Esophagus muscularis mucosa (tissue), 4 donors: ENCODE data around the gene SLC17A8. TPM values are rescaled to one million over a fixed set of nuclear protein-coding genes. Genes with fewer than 3 reads are reported as not detected.

Source experiments
- DNase-seq: peaks from one replicate; pipeline ENCODE4 v3.0.0-alpha.2; 2017; ENCODE audit errors: extremely low spot score
- H3K27ac ChIP-seq, 4 donors: fragments of 200-600 bp; sonication (generic); replicated peaks in 1 of 4; 1 replicate in 3 of 4; 2 replicates in 1 of 4; pipeline ENCODE4 v1.5.1; 2016 to 2019; ENCODE audit warnings: mild to moderate bottlenecking in 1 of 4
- H3K27me3 ChIP-seq, 4 donors: fragments of 200-600 bp; sonication (generic); one replicate each; pipeline versions ENCODE4 v1.5.1 to v1.6.0; 2016 to 2019
- H3K36me3 ChIP-seq, 4 donors: fragments of 200-600 bp; sonication (generic); one replicate each; pipeline ENCODE4 v1.5.1; 2016 to 2019
- H3K4me1 ChIP-seq, 4 donors: fragments of 200-600 bp; sonication (generic); one replicate each; pipeline ENCODE4 v1.5.1; 2016 to 2019
- H3K4me3 ChIP-seq, 4 donors: fragments of 200-600 bp; sonication (generic); 1 replicate in 2 of 4; 2 replicates in 2 of 4; pipeline ENCODE4 v1.5.1; 2016 to 2019; ENCODE audit warnings: mild to moderate bottlenecking in 4 of 4, moderate library complexity in 1 of 4
- H3K9me3 ChIP-seq, 4 donors: fragments of 200-600 bp; sonication (generic); 1 replicate in 3 of 4; 2 replicates in 1 of 4; pipeline ENCODE4 v1.5.1; 2016 to 2019
- EP300 ChIP-seq: sonication (generic); formaldehyde crosslinking; IDR thresholded peaks from one replicate; pipeline ENCODE4 v1.6.1; 2017; ENCODE audit warnings: antibody characterized with exemption
- POLR2A ChIP-seq: fragments of 450-650 bp; IDR thresholded peaks from one replicate; pipeline ENCODE4 v1.6.1; 2017; ENCODE audit warnings: antibody characterized with exemption, moderate library complexity, mild to moderate bottlenecking, low read depth
- POLR2AphosphoS5 ChIP-seq, 2 donors: sonication (generic); formaldehyde crosslinking; IDR thresholded peaks; one replicate each; pipeline ENCODE4 v1.6.1; 2017; ENCODE audit warnings: antibody characterized with exemption in 2 of 2
- WGBS: methylation state at CpG from one replicate; pipeline ENCODE4 v1.1.5; 2018; 5-methylcytosine and 5-hydroxymethylcytosine counted together
- intact Hi-C: fragments of 100-400 bp; cut with DNase I; formaldehyde crosslinking; loops from one replicate; pipeline ENCODE4 v1.15.1; 2023
- total RNA-seq, 4 donors: library from RNA; depleted of rRNA; stranded (reverse); fragments of >200 nt; gene quantifications; one replicate each; pipeline versions ENCODE4 v1.1.0 to v1.2.1, GENCODE V29; 2016
- TF ChIP-seq, protein P1 (sequence below), 3 experiments: fragments of 200-600 bp in 2 of 3; fragments of 450-650 bp in 1 of 3; sonication (generic) in 2 of 3; IDR thresholded peaks; one replicate each; pipeline ENCODE4 v1.5.1; 2017 to 2019; ENCODE audit warnings: antibody characterized with exemption in 3 of 3, mild to moderate bottlenecking in 2 of 3, moderate library complexity in 1 of 3

The SLC17A8 gene
- total RNA-seq, 4 donors from 2014 or later = not detected

DNA sequence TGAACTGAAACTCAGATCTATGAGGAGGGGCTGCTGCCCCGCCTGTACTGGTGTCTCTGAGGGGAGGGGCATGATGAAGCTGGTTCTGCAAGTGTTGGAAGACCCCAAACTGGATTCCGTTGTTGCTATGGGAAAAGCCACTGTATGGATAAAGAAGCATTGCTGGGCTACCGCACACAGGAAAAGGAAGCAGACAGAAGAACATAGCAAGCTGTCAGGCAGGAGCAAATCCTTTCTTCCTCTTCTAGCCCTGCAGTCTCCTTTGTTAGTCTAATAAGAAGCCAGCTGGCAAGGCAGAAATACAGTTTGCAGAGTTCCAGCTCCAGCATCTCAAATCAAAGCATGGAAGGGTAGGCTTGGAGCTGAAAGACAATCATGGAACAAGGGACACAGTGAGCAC, 90.5 kb downstream of the SLC17A8 start:
- H3K4me3 ChIP-seq = no peak overlapping the region
- no peak overlapping the region for H3K27ac ChIP-seq
- no peaks in the 10 kb centered on the region for H3K36me3 ChIP-seq
- peaks cover 0 to 21% (median 9%) of the 10 kb centered on the region in 4 donors for H3K4me1 ChIP-seq
- no peak for DNase-seq
- no peaks in the 10 kb centered on the region for H3K9me3 ChIP-seq
- TF ChIP-seq, protein P1, sequence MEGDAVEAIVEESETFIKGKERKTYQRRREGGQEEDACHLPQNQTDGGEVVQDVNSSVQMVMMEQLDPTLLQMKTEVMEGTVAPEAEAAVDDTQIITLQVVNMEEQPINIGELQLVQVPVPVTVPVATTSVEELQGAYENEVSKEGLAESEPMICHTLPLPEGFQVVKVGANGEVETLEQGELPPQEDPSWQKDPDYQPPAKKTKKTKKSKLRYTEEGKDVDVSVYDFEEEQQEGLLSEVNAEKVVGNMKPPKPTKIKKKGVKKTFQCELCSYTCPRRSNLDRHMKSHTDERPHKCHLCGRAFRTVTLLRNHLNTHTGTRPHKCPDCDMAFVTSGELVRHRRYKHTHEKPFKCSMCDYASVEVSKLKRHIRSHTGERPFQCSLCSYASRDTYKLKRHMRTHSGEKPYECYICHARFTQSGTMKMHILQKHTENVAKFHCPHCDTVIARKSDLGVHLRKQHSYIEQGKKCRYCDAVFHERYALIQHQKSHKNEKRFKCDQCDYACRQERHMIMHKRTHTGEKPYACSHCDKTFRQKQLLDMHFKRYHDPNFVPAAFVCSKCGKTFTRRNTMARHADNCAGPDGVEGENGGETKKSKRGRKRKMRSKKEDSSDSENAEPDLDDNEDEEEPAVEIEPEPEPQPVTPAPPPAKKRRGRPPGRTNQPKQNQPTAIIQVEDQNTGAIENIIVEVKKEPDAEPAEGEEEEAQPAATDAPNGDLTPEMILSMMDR (IDR thresholded peaks at IDR 0.05) = no peak
- no peak for TF ChIP-seq EP300
- TF ChIP-seq POLR2A = no peak
- TF ChIP-seq POLR2AphosphoS5 (IDR thresholded peaks at IDR 0.05) = no peak
- H3K27me3 ChIP-seq = no peaks in the 10 kb centered on the region
- intact Hi-C loops = no loop called here
- 32% methylated on average over 3 of the region's 3 CpGs for WGBS

DNA sequence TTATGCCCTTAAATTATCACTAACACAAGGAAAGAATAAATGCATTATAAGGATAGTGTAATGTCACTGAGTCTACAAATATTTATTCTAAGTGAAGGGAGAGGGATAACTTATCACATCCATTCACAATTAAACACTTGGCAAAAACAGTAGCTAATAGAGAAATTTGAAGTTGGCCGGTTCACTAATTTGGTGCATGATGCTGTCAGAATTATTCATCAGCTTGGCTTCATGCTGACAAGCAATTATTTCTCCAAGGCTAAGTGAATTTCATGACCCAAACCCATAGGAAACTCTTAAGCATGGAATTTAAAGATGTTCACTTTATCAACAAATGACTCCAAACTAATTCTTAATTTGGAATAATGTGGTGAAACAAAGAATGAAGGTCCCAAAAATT, 91.8 kb downstream of the SLC17A8 start:
- Histone ChIP-seq H3K27me3 (no peaks in the 10 kb centered on the region), H3K27ac (no peak overlapping the region), H3K4me3 (no peak overlapping the region), H3K36me3 (no peaks in the 10 kb centered on the region), H3K9me3 (no peaks in the 10 kb centered on the region), H3K4me1 (peaks cover 0 to 27% (median 16%) of the 10 kb centered on the region in 4 donors)
- no peak for DNase-seq
- intact Hi-C loops = no loop called here
- TF ChIP-seq POLR2AphosphoS5 (IDR thresholded peaks at IDR 0.05) (no peak), EP300 (no peak), POLR2A (no peak)
- TF ChIP-seq, protein P1 (IDR thresholded peaks at IDR 0.05) = no peak
- WGBS = 22% methylated on average over 1 of the region's 1 CpG

DNA sequence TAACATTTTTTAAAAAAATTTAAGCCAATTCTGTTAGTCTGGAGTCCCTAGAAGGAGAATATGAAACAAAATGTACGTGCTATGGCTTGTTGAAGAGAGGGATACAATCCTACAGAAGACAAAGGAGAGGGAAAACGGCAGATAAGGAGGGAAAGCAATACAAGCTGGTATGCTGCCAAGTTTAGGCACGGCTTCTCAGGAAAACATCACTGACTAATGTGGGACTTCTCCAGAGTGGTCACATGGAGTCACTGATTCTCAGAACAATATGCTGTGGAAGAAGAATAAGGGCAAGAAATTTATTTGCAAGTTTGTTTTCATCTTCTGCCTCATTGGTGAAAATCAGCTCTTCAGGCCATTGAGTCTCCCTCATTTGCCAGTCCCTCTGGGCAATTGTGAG, 93.9 kb downstream of the SLC17A8 start:
- Histone ChIP-seq H3K4me3 (no peak overlapping the region), H3K9me3 (no peaks in the 10 kb centered on the region), H3K27ac (no peak overlapping the region), H3K27me3 (no peaks in the 10 kb centered on the region), H3K36me3 (no peaks in the 10 kb centered on the region), H3K4me1 (peaks cover 0 to 33% (median 27%) of the 10 kb centered on the region in 4 donors)
- intact Hi-C loops = no loop called here
- TF ChIP-seq EP300 = no peak
- no peak for TF ChIP-seq POLR2A
- TF ChIP-seq, protein P1 (IDR thresholded peaks at IDR 0.05) = no peak
- TF ChIP-seq POLR2AphosphoS5 (IDR thresholded peaks at IDR 0.05) = no peak
- 50% methylated on average over 3 of the region's 3 CpGs for WGBS
- DNase-seq = no peak

DNA sequence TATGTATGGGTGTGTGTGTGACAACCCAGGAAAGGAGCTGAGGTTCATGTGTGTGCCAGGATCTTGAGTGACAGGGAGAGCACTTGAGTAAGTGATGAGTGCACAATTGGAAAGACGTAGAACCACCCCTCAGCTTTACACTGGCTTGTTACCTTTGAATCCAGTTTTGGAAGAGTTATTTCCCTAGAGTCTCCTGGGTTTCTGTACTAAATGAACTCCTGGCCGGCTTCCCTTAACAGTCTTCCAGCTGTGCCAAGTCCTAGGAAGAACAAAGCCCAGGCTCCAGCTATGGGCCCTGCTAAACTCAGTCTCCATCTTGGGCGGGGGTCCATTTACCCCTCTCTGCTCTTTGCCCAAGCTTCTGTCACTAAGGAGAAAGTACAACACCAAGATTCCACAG, 97.1 kb downstream of the SLC17A8 start:
- 36% methylated on average over 3 of the region's 3 CpGs for WGBS

DNA sequence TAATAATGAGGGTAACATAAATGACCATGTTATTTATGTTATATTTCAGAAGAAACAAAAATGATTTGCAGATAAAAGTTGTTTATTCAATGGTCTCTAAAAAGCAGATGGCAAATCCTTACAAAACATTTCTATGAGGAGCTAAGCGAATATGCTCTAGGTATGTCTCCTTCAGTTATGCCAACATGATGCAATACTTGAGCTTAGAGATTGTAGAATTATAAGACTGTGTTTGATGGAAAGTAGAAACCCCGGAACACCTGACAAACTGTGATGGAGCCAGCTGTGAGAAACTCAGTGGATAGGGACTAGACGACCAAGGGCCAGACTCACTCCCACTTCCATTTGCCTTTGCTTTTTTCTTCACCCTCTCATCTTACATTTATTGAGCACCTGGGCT, 99.0 kb downstream of the SLC17A8 start:
- Histone ChIP-seq H3K9me3 (no peaks in the 10 kb centered on the region), H3K27ac (no peak overlapping the region), H3K36me3 (no peaks in the 10 kb centered on the region), H3K4me1 (peaks cover 0 to 23% (median 13%) of the 10 kb centered on the region in 4 donors), H3K4me3 (no peak overlapping the region), H3K27me3 (no peaks in the 10 kb centered on the region)
- DNase-seq = no peak
- intact Hi-C loops = no loop called here
- TF ChIP-seq EP300 = no peak
- TF ChIP-seq POLR2A = no peak
- TF ChIP-seq, protein P1 (IDR thresholded peaks at IDR 0.05) = no peak
- TF ChIP-seq POLR2AphosphoS5 (IDR thresholded peaks at IDR 0.05) = no peak
- WGBS = 93% methylated on average over 3 of the region's 3 CpGs

More for the DNA sequence above, 97.1 kb downstream of the SLC17A8 start:
- Histone ChIP-seq H3K27ac (no peak overlapping the region), H3K4me3 (no peak overlapping the region), H3K4me1 (peaks cover 0 to 23% (median 13%) of the 10 kb centered on the region in 4 donors), H3K9me3 (no peaks in the 10 kb centered on the region), H3K27me3 (no peaks in the 10 kb centered on the region), H3K36me3 (no peaks in the 10 kb centered on the region)
- no peak for DNase-seq
- TF ChIP-seq POLR2AphosphoS5 (IDR thresholded peaks at IDR 0.05) (no peak), EP300 (no peak), POLR2A (no peak)
- TF ChIP-seq, protein P1 (IDR thresholded peaks at IDR 0.05) = no peak
- intact Hi-C loops = no loop called here
